WTC11 (cell line): ENCODE data around the gene SRRM3.

Experiments used
- CTCF ChIP-seq: fragments of 200-600 bp; IDR thresholded peaks from 2 replicates; pipeline ENCODE4 v1.8.0; 2022; ENCODE audit warnings: antibody characterized with exemption
- ELF4 ChIP-seq: sonication (generic); formaldehyde crosslinking; IDR thresholded peaks from 2 replicates; pipeline ENCODE4 v1.8.1; 2022; ENCODE audit warnings: low read depth, mild to moderate bottlenecking, moderate library complexity, missing genetic modification reagents
- NR2C2 ChIP-seq: sonication (generic); formaldehyde crosslinking; IDR thresholded peaks from 2 replicates; pipeline ENCODE4 v1.8.0; 2022; ENCODE audit warnings: mild to moderate bottlenecking, missing genetic modification reagents

GRCh38 chr7:76326646-76327233, 125.0 kb downstream of the SRRM3 start:
- TF ChIP-seq CTCF = no peak
- TF ChIP-seq NR2C2 (CRISPR knock-in tag) = no peak
- TF ChIP-seq ELF4 = no peak
